Brain pericyte (primary cell): ENCODE data around the gene MSGN1.

ENCODE experiments used
- DNase-seq: peaks from one replicate; pipeline ENCODE4 v3.0.0-alpha.2; 2012; ENCODE audit warnings: low read depth, low spot score

Gene MSGN1

DNA sequence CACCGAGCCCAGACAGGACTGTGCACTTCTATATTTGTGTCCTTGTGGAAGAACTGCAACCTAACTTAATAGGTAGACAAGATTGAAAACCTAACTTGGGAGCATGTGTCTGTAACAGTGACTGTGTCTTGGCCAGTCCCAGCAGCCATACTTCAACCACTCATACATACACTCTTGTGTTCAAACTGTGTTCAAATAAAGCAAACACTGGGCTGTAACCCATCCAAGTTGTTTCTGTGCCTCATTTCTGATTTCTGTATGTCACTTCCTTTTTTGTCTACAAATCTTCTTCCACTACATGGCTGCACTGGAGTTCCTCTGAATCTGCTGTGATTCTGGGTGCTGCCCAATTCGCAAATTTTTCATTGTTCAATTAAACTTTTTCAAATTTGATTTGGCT, 31.0 kb downstream of the MSGN1 start:
- no peak for DNase-seq

- DNase-seq, result no peak
Measured at GRCh38 chr2:17849275-17849674, 33.0 kb downstream of the MSGN1 start.

DNA sequence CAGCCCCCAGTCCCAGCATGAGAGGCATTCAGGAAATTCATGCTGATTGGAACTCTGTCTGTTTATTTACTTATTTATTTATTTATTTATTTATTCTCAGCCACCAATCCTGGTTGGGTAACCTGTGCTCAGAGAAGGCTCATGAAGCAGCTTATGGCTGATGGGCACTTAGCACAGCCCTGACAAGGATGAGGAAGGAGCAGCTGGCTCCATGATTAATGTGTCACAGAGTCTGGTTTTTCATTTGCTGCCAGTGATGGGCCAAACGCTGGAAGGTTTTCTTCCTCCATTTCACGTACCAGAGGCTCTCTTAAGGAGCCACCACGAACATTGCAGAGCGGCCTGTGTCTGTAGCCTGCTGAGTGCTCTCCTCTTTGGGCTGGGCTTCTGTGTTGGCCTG, 33.9 kb downstream of the MSGN1 start:
- DNase-seq, result no peak

DNA sequence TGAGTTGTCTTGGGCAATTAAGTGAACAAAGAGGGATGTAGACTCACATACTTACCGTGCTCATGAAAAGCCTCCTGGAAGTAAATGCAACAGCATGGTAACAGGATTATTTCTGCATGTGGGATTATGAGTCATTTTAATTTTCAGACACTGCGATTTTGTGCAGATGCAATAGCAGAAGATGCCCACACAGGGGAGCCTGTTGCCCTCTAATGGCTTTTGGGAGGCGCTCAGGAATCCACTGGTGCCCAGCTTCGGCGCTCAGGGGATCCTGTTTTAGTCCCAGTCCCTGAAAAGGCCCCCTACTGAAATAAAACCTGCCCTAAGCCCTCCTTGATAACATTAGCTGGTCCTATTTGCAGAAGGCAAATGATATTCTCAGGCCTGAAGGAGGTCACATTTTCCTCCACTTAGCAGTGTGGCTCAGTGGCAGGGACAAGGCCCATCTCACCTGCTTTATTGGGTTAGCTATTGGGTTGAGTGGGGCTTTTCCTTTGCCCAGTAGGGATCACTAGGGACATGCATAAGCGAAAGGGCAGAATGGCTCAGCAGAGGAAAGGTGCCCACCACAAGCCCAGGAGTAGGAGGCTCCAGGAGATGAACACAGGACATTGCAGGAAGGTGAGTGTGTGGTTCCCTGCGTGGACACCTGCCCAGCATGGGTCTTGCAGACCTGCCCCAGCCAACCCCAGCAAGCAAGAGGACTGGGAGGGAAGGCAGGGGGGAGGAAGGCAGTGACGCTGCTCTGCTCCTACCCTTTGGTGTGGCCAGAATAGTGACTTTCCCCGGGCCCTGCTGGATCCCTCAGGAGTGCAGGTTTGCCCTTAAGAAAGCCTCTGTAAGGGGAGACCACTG, 35.7 kb downstream of the MSGN1 start:
- no peak for DNase-seq

GRCh38 chr2:17853799-17854198, 37.5 kb downstream of the MSGN1 start:
- DNase-seq, result no peak

- no peak for DNase-seq
Measured at GRCh38 chr2:17857021-17857420, 40.8 kb downstream of the MSGN1 start.

DNA sequence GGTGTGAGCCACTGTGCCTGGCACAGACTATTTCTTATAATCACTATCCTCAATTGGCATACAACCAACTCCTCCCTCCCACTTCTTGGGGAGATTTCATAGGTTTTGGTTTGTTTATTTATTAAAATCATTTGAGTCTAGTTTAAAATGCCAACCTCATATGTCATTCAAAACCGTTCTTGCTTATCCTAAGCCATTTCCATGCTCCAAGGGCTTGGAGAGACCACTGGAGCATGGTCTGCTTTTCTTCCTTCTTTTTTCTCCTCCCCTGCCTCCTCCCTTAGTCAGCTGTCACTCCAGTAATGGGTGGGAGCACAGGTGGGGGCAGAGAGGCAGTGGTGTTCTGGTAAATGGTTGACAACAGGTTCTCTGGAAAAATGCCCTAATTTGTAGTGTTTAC, 41.8 kb downstream of the MSGN1 start:
- DNase-seq, result no peak

GRCh38 chr2:17863539-17863938, 47.3 kb downstream of the MSGN1 start:
- DNase-seq, result no peak

DNA sequence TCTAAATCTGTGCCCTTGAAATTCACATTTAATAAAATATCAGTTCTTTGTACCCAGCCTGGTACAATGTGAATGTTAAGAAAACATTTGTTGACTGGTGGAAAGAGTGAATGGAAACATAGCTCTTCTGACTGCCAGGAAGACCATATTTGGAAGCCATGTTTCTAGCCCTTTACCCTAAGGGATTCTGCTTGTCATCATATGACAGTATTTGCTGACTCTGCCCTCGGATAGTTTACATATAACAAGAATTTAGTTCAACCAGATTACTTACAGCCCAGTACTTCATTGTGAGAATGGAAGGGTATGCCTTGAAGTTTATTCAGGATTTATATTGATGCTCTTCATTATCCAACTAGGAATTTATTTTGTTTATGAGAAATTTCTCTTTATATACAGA, 48.4 kb downstream of the MSGN1 start:
- DNase-seq, result no peak

DNA sequence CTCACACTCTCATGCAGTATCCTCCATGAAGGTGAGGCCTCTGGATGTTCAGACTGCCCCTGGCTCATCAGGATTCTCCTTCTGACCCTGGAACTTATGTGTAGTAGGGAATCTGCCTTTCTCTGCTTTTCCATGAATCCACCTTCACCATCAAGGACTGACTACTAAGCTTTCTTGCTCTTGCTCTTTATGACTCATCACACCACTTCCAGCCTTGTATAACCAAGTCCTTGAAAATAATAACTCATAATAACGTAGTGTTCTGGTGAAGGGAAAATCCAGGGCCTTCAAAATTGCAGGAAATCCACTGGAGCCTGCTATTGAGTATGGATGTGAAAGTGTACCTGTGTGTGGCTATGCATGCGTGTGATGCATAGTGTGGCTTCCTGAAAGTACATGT, 50.9 kb downstream of the MSGN1 start:
- no peak for DNase-seq
